ENCODE measurements around the gene NAA38.

NAA38 gene

DNA sequence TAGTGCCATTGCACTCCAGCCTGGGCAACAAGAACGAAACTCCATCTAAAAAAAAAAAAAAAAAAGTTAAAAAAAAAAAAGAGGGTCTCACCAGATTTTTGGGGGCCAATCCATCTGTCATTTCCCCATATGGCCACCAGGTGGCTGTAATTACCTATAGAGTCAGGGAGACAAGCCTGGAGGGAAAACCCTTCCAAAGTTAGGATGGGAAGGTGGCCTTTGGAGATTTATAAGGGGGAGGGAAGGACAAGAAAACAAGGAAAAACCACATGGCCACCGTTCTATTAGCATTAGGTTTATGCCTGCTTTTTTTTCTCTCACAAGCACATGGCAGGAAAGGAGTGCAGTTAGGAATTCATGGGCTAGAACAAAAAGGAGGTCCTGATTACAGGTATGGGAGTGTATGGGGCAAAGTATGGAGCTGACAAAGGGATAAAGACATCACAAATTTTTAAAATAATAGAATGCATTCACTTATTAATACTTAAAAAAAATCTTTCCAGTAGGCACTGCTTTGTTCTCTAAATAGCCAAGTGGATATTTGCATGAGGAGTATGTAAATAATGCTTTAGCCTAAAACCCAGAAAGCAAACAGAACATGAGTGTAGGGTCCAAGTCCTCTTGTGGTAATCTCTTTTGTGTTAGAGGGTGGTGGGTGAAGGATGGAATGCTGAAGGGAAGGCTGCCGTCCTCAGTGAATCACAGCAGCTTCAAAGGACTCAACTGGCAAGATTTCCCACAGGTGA is 5.5 kb upstream of the NAA38 start:
- H3K4me1 ChIP-seq (ENCODE audit: low read depth, poor library complexity, severe bottlenecking) = no peaks in the 10 kb centered on the region
- H2AFZ ChIP-seq (ENCODE audit: low read depth) = no peak overlapping the region
- no peak overlapping the region for H3K4me2 ChIP-seq
- no peak overlapping the region for H3K9ac ChIP-seq
- H3K4me3 ChIP-seq (IDR thresholded peaks at IDR 0.05; ENCODE audit: insufficient read depth, low read depth, low read length) = no peak overlapping the region
- H3K27me3 ChIP-seq (ENCODE audit: insufficient read depth, low read depth) = no peaks in the 10 kb centered on the region
- no peaks in the 10 kb centered on the region for H4K20me1 ChIP-seq (ENCODE audit: insufficient read depth)
- H3K36me3 ChIP-seq (ENCODE audit: insufficient read depth) = no peaks in the 10 kb centered on the region
- TF ChIP-seq, protein P1, sequence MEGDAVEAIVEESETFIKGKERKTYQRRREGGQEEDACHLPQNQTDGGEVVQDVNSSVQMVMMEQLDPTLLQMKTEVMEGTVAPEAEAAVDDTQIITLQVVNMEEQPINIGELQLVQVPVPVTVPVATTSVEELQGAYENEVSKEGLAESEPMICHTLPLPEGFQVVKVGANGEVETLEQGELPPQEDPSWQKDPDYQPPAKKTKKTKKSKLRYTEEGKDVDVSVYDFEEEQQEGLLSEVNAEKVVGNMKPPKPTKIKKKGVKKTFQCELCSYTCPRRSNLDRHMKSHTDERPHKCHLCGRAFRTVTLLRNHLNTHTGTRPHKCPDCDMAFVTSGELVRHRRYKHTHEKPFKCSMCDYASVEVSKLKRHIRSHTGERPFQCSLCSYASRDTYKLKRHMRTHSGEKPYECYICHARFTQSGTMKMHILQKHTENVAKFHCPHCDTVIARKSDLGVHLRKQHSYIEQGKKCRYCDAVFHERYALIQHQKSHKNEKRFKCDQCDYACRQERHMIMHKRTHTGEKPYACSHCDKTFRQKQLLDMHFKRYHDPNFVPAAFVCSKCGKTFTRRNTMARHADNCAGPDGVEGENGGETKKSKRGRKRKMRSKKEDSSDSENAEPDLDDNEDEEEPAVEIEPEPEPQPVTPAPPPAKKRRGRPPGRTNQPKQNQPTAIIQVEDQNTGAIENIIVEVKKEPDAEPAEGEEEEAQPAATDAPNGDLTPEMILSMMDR (conservative IDR thresholded peaks at IDR 0.05; ENCODE audit: low read depth, low read length) = peak; percentile 55
- no peaks in the 10 kb centered on the region for H3K79me2 ChIP-seq (ENCODE audit: insufficient read depth, low read depth)
- H3K27ac ChIP-seq = no peak overlapping the region

DNA sequence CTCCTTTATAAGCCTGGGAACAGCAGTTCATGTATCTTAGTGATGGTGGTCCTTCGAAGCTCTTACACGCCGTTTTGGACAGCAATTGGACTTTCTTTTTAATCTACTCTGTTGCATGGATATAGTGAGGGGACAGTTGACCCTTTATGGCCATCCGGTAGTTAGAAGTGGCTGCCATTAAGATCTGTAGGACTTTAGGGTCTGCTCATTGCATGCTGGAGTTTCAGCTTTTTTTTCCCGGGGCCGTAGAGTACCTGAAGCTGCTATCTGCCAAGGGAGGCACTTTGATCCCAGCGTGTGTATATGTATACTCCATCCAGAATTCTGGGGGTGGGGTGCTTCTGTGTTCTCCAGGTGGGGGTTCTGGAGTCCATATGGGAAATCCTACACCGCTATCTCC is 1.7 kb upstream of the NAA38 start:
- Histone ChIP-seq H3K36me3 (ENCODE audit: insufficient read depth) (no peaks in the 10 kb centered on the region), H3K27ac (no peak overlapping the region), H2AFZ (ENCODE audit: low read depth) (no peak overlapping the region), H3K4me3 (IDR thresholded peaks at IDR 0.05; ENCODE audit: insufficient read depth, low read depth, low read length) (no peak overlapping the region), H3K27me3 (ENCODE audit: insufficient read depth, low read depth) (no peaks in the 10 kb centered on the region), H4K20me1 (ENCODE audit: insufficient read depth) (no peaks in the 10 kb centered on the region), H3K4me2 (no peak overlapping the region), H3K4me1 (ENCODE audit: low read depth, poor library complexity, severe bottlenecking) (no peaks in the 10 kb centered on the region), H3K79me2 (ENCODE audit: insufficient read depth, low read depth) (no peaks in the 10 kb centered on the region), H3K9ac (no peak overlapping the region)
- TF ChIP-seq, protein P1 (conservative IDR thresholded peaks at IDR 0.05; ENCODE audit: low read depth, low read length) = no peak

DNA sequence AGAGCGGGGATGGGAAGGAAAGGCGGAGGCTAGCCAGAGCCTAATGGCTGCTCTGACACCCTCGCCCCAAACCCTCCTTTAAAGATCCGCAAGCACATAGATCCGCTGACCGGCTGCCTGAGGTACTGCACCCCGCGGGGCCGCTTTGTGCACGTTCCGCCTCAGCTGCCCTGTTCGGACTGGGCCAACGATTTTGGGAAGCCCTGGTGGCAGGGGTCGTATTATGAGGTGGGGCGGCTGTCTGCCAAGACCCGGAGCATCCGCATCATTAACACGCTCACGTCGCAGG is 1.1 kb upstream of the NAA38 start:
- Histone ChIP-seq H2AFZ (ENCODE audit: low read depth) (no peak overlapping the region), H3K4me3 (IDR thresholded peaks at IDR 0.05; ENCODE audit: insufficient read depth, low read depth, low read length) (no peak overlapping the region), H3K36me3 (ENCODE audit: insufficient read depth) (no peaks in the 10 kb centered on the region), H3K9ac (no peak overlapping the region), H3K27me3 (ENCODE audit: insufficient read depth, low read depth) (no peaks in the 10 kb centered on the region), H3K4me2 (no peak overlapping the region), H3K79me2 (ENCODE audit: insufficient read depth, low read depth) (no peaks in the 10 kb centered on the region), H4K20me1 (ENCODE audit: insufficient read depth) (no peaks in the 10 kb centered on the region), H3K4me1 (ENCODE audit: low read depth, poor library complexity, severe bottlenecking) (no peaks in the 10 kb centered on the region), H3K27ac (no peak overlapping the region)
- TF ChIP-seq, protein P1 (conservative IDR thresholded peaks at IDR 0.05; ENCODE audit: low read depth, low read length) = no peak

DNA sequence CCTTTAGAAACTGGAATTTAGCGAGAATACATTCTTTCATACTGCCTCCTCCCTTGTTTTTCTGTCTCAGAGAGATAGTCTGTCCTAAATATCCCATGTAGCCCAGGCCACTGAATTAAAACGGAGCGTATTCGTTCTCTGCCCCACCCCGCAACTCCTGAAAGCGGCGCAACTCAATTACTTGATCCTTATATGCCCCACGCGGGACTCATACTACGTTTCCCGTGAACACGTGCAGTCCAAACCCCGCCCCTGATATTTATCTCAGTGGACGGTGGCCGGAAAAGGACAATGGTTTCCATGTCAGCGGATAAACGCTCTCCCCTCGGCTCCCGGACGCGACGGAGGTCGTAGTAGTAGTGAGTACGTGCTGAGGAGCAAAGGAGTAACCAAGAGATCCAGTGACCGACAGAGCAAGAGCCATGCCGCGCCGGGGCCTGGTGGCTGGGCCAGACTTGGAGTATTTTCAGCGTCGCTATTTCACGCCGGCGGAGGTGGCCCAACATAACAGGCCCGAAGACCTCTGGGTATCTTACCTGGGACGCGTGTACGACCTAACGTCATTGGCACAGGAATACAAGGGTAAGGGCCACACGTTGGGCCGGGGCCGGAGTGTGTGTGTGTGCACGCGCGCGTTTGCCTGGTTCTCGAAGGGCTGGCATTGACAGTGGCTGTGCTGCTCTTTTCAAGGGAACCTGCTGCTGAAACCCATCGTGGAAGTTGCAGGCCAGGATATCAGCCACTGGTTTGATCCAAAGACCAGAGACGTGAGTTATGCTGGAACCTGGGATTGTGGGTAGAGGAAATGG is 558 bp upstream of the NAA38 start, which contains the start of gene CYB5D1:
Gene CYB5D1 (plus strand): TSS at position 291 of the 809 bp plus-strand sequence. CDS start 132 bp downstream, at position 423.
- no peaks in the 10 kb centered on the region for H3K4me1 ChIP-seq (ENCODE audit: low read depth, poor library complexity, severe bottlenecking)
- TF ChIP-seq, protein P1 (conservative IDR thresholded peaks at IDR 0.05; ENCODE audit: low read depth, low read length) = no peak
- H2AFZ ChIP-seq (ENCODE audit: low read depth) = peak within 1 kb of the TSS; percentile 41; the same call in 1 of the 2 replicates
- no peaks in the 10 kb centered on the region for H3K79me2 ChIP-seq (ENCODE audit: insufficient read depth, low read depth)
- H3K4me3 ChIP-seq (IDR thresholded peaks at IDR 0.05; ENCODE audit: insufficient read depth, low read depth, low read length) = no peak within 1 kb of the TSS
- peak within 1 kb of the TSS; percentile 55; the same call in 1 of the 2 replicates for H3K9ac ChIP-seq
- no peaks in the 10 kb centered on the region for H3K36me3 ChIP-seq (ENCODE audit: insufficient read depth)
- no peaks in the 10 kb centered on the region for H4K20me1 ChIP-seq (ENCODE audit: insufficient read depth)
- peak within 1 kb of the TSS; percentile 50; the same call in 1 of the 2 replicates for H3K27ac ChIP-seq
- H3K4me2 ChIP-seq = 0 out of 2 replicates have a peak within 1 kb of the TSS, but pooled peaks have one; percentile 13
- no peaks in the 10 kb centered on the region for H3K27me3 ChIP-seq (ENCODE audit: insufficient read depth, low read depth)
